Natural killer cell (primary cell): ENCODE measurements around the gene GJB2. TPM values are rescaled to one million over a fixed set of nuclear protein-coding genes. Genes with fewer than 3 reads are reported as not detected.
"Not testable (repeated sequence)": the region's sequence is repeated elsewhere in the genome, so short reads cannot be mapped to it uniquely, and the experiment has no call there.

Experiments used
- ATAC-seq, 3 donors: fragments of 150-1000 bp in 2 of 3; fragments of 200-7000 bp in 1 of 3; cut with Tn5 transposase; 1 replicate in 1 of 3; 2 replicates in 2 of 3; pipeline ENCODE4 v1.10.0; 2021; ENCODE audit warnings: mild to moderate bottlenecking in 2 of 3, moderate library complexity in 2 of 3
- DNase-seq, 2 donors: peaks; one replicate each; pipeline versions ENCODE4 v3.0.0 to v3.0.0-alpha.2; 2013 to 2021; ENCODE audit warnings: mixed read lengths in 1 of 2
- H3K27ac ChIP-seq: one replicate; pipeline ENCODE4 v1.5.1; 2013; ENCODE audit warnings: mild to moderate bottlenecking, low read length
- H3K27me3 ChIP-seq: one replicate; pipeline ENCODE4 v1.6.1; 2013; ENCODE audit warnings: low read length; ENCODE audit not compliant: control insufficient read depth, insufficient read depth
- H3K36me3 ChIP-seq: one replicate; pipeline ENCODE4 v1.6.1; 2013; ENCODE audit warnings: low read length; ENCODE audit not compliant: control insufficient read depth, insufficient read depth
- H3K4me1 ChIP-seq: one replicate; pipeline ENCODE4 v1.6.1; 2013; ENCODE audit warnings: low read length; ENCODE audit not compliant: control insufficient read depth, insufficient read depth
- H3K4me3 ChIP-seq: one replicate; pipeline ENCODE4 v1.5.1; 2013; ENCODE audit warnings: low read length
- H3K9me3 ChIP-seq: one replicate; pipeline ENCODE4 v1.6.1; 2013; ENCODE audit warnings: low read length; ENCODE audit not compliant: control insufficient read depth, insufficient read depth
- H3K27ac Mint-ChIP-seq, 2 donors: one replicate each; pipeline ENCODE4 v1.8.0; 2022; ENCODE audit warnings: mild to moderate bottlenecking in 2 of 2, mixed read lengths in 2 of 2, moderate library complexity in 1 of 2
- H3K27me3 Mint-ChIP-seq, 2 donors: one replicate each; pipeline ENCODE4 v1.8.0; 2022; ENCODE audit warnings: low read depth in 2 of 2, mixed read lengths in 2 of 2
- H3K36me3 Mint-ChIP-seq: one replicate; pipeline ENCODE4 v1.8.0; 2022; ENCODE audit warnings: mixed read lengths
- H3K4me1 Mint-ChIP-seq, 2 donors: one replicate each; pipeline ENCODE4 v1.8.0; 2022; ENCODE audit warnings: mixed read lengths in 2 of 2
- H3K4me3 Mint-ChIP-seq: one replicate; pipeline ENCODE4 v1.8.0; 2022; ENCODE audit warnings: mild to moderate bottlenecking, moderate library complexity, mixed read lengths
- H3K9me3 Mint-ChIP-seq, 2 donors: one replicate each; pipeline ENCODE4 v1.8.0; 2022; ENCODE audit warnings: mixed read lengths in 2 of 2
- WGBS: methylation state at CpG from one replicate; pipeline ENCODE4 v1.1.7; 2013; ENCODE audit warnings: missing lambda C conversion rate; ENCODE audit not compliant: insufficient coverage; 5-methylcytosine and 5-hydroxymethylcytosine counted together
- intact Hi-C: fragments of 100-400 bp; cut with micrococcal nuclease; formaldehyde crosslinking; loops from one replicate; pipeline ENCODE4 v1.14.2; 2022
- total RNA-seq, 4 donors: library from RNA; stranded (reverse); fragments of 120-200 nt in 1 of 4; gene quantifications; one replicate each; pipeline versions ENCODE4 v1.2.3 to v1.2.4, GENCODE V29; 2013 to 2022
- TF ChIP-seq, protein P1 (sequence below): fragments of 200-600 bp; IDR thresholded peaks from one replicate; pipeline ENCODE4 v1.8.0; 2022; ENCODE audit warnings: antibody characterized with exemption

The GJB2 gene
- total RNA-seq, 3 donors from 2014 or later (not counting 1 experiment from before 2014, with no cell fraction given) = 0.40 TPM; not detected in 2

DNA sequence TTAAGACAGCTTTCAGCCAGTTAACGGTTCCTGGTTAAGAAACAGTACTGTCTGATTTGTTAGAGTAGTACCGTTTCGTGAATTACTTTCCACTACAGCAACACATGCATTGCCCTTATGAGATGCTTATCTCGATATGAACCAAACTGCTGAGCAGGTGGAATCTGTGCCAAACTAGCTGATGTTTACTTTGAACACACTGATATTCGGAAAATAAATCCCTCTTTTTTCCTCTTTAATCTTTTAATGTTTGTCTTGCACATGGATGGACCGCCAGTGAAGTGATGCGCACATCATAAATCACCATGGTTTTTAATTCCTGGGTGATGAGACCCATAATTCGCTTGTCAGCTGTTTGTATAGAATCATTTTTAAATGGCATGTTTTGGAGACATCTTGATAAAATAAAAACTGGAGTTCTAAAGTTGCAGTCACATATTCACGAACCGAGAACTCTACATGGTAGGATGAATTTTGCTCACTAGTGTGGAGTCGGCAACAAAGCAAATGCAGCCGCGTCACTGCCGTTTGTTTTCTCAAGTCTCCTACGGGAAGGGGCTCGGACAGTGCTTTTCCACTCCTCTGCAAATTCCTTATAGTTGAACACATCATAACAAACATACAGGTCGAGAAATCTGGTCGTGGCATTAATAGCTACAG lies 33.0 kb downstream of the GJB2 start:
- peaks cover 10% of the 10 kb centered on the region for H3K4me1 ChIP-seq
- H3K27ac ChIP-seq = no peak overlapping the region
- DNase-seq (peak in 1 of 2 donors; percentile 23), ATAC-seq (no peak)
- H3K9me3 ChIP-seq = no peaks in the 10 kb centered on the region
- Mint-ChIP-seq H3K9me3 (no peaks in the 10 kb centered on the region), H3K27me3 (peaks cover 33 to 41% of the 10 kb centered on the region in 2 donors), H3K27ac (no peak overlapping the region), H3K4me3 (peak overlapping the region; percentile 83), H3K4me1 (peaks cover 4 to 13% of the 10 kb centered on the region in 2 donors), H3K36me3 (no peaks in the 10 kb centered on the region)
- no peak overlapping the region for H3K4me3 ChIP-seq
- TF ChIP-seq, protein P1, sequence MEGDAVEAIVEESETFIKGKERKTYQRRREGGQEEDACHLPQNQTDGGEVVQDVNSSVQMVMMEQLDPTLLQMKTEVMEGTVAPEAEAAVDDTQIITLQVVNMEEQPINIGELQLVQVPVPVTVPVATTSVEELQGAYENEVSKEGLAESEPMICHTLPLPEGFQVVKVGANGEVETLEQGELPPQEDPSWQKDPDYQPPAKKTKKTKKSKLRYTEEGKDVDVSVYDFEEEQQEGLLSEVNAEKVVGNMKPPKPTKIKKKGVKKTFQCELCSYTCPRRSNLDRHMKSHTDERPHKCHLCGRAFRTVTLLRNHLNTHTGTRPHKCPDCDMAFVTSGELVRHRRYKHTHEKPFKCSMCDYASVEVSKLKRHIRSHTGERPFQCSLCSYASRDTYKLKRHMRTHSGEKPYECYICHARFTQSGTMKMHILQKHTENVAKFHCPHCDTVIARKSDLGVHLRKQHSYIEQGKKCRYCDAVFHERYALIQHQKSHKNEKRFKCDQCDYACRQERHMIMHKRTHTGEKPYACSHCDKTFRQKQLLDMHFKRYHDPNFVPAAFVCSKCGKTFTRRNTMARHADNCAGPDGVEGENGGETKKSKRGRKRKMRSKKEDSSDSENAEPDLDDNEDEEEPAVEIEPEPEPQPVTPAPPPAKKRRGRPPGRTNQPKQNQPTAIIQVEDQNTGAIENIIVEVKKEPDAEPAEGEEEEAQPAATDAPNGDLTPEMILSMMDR = no peak
- WGBS = 31% methylated on average over 17 of the region's 18 CpGs
- intact Hi-C loops = no loop called here
- H3K36me3 ChIP-seq = no peaks in the 10 kb centered on the region
- peaks cover 27% of the 10 kb centered on the region for H3K27me3 ChIP-seq

DNA sequence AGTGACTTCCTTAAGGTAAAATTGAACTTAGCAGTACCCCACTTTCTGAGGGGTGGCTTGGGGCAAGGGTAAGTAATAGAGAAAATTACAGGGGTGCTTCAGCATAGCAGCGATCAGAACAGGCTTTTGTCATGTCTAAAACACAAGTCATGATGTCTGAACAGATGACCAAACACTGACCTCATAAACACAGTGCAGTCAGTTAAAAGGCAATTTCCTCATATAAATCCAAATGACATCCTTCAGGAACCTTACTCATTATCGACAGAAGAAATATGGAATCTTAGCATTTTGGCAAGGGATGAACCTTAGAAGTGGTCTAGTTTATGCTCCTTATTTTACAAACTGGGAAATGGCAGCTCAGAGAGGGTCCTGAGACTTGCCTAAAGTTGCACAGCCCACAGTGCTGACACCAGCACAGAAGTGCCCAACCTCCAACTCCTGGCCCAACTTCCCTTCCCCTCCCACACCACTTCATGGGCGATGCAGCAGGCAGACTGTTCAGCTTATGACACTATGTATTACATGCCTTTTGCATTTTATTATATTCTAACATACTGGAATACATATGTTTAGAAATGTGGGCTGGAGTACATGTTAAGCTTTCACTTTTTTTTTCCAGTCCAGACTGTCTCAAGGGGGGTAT lies 35.5 kb downstream of the GJB2 start:
- peaks cover 31 to 55% of the 10 kb centered on the region in 2 donors for H3K27me3 Mint-ChIP-seq
- no peak overlapping the region for H3K4me3 Mint-ChIP-seq
- Histone ChIP-seq H3K27ac (no peak overlapping the region), H3K4me3 (no peak overlapping the region), H3K27me3 (peaks cover 26% of the 10 kb centered on the region), H3K36me3 (no peaks in the 10 kb centered on the region), H3K9me3 (no peaks in the 10 kb centered on the region), H3K4me1 (peaks cover 10% of the 10 kb centered on the region)
- intact Hi-C loops = no loop called here
- H3K4me1 Mint-ChIP-seq = peaks cover 0 to 9% of the 10 kb centered on the region in 2 donors
- DNase-seq (no peak), ATAC-seq (no peak)
- H3K36me3 Mint-ChIP-seq = no peaks in the 10 kb centered on the region
- H3K9me3 Mint-ChIP-seq = no peaks in the 10 kb centered on the region
- TF ChIP-seq, protein P1 = no peak
- H3K27ac Mint-ChIP-seq = no peak overlapping the region
- WGBS = 34% methylated on average over 3 of the region's 3 CpGs

DNA sequence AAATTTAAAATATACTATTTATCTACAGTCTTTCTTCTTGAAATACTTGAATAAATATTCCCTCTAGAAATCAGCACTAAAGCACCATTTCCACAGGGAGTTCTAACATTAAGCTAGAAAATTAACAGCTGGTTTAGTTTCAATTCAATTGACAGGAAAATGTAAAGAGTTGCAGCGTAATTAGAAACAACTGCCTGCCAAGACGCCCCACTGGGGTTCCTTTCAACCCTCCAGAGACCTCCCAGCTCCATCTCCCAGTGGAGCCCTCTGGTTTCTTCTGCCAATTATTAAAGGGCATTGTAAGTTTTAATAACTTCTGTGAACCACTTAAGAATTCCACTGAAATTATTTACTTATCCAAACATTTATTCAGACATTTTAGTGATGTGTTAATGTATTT lies 36.0 kb downstream of the GJB2 start:
- DNase-seq (no peak), ATAC-seq (no peak)
- Mint-ChIP-seq H3K27me3 (peaks cover 31 to 54% of the 10 kb centered on the region in 2 donors), H3K4me3 (no peak overlapping the region), H3K4me1 (peaks cover 0 to 9% of the 10 kb centered on the region in 2 donors), H3K27ac (no peak overlapping the region), H3K36me3 (no peaks in the 10 kb centered on the region), H3K9me3 (no peaks in the 10 kb centered on the region)
- Histone ChIP-seq H3K4me1 (peaks cover 6% of the 10 kb centered on the region), H3K4me3 (no peak overlapping the region), H3K27me3 (peaks cover 20% of the 10 kb centered on the region), H3K36me3 (no peaks in the 10 kb centered on the region), H3K27ac (no peak overlapping the region), H3K9me3 (no peaks in the 10 kb centered on the region)
- TF ChIP-seq, protein P1 = no peak
- WGBS = 68% methylated on average over 2 of the region's 2 CpGs
- intact Hi-C loops = no loop called here

DNA sequence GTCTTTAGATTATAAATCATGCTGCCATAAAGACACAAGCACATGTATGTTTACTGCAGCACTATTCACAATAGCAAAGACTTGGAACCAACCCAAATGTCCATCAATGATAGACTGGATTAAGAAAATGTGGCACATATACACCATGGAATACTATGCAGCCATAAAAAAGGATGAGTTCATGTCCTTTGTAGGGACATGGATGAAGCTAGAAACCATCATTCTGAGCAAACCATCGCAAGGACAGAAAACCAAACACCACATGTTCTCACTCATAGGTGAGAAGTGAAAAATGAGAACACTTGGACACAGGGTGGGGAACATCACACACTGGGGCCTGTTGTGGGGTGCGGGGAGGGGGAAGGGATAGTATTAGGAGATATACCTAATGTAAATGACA lies 39.4 kb downstream of the GJB2 start:
- H3K36me3 Mint-ChIP-seq, ATAC-seq, H3K4me1 Mint-ChIP-seq, H3K9me3 ChIP-seq, H3K4me3 Mint-ChIP-seq, intact Hi-C loops, H3K27me3 ChIP-seq, DNase-seq, H3K9me3 Mint-ChIP-seq, H3K36me3 ChIP-seq, H3K4me3 ChIP-seq, H3K27ac Mint-ChIP-seq, H3K27ac ChIP-seq, H3K4me1 ChIP-seq: not testable (repeated sequence)
- H3K27me3 Mint-ChIP-seq = peaks cover 35 to 57% of the 10 kb centered on the region in 2 donors
- 100% methylated on average over 1 of the region's 2 CpGs for WGBS
